ENCODE data around the gene DHH.
"Not testable (repeated sequence)": the region's sequence is repeated elsewhere in the genome, so short reads cannot be mapped to it uniquely, and the experiment has no call there.

DHH gene

GRCh38 chr12:49094160-49094974, at the start of gene DHH:
TSS of gene DHH (minus strand) at chr12:49094801. CDS start at chr12:49094512, 289 bp downstream.
- DNase-seq: no peak

GRCh38 chr12:49144384-49144783, 49.8 kb upstream of the DHH start:
- DNase-seq: no peak

- no peak for DNase-seq
Observed at GRCh38 chr12:49138999-49139398, 44.4 kb upstream of the DHH start.

- DNase-seq: no peak
Observed at GRCh38 chr12:49138587-49138986, 44.0 kb upstream of the DHH start.

- no peak for DNase-seq
Observed at GRCh38 chr12:49137476-49137875, 42.9 kb upstream of the DHH start.

GRCh38 chr12:49136997-49137396, 42.4 kb upstream of the DHH start:
- not testable (repeated sequence) for DNase-seq

GRCh38 chr12:49133590-49133989, 39.0 kb upstream of the DHH start:
- DNase-seq: no peak

- no peak for DNase-seq
Observed at GRCh38 chr12:49133014-49133413, 38.4 kb upstream of the DHH start.

GRCh38 chr12:49131894-49132461, 37.4 kb upstream of the DHH start:
- no peak for DNase-seq

- peak; percentile 93 for DNase-seq
Observed at GRCh38 chr12:49131051-49131893, 36.7 kb upstream of the DHH start, which contains the start of gene TUBA1B. TSS of gene TUBA1B (minus strand) at chr12:49131395. CDS start at chr12:49131300, 95 bp downstream.

- DNase-seq: peak; percentile 97
Observed at GRCh38 chr12:49130151-49131050, 35.8 kb upstream of the DHH start.

- no peak for DNase-seq
Observed at GRCh38 chr12:49129332-49130150, 34.9 kb upstream of the DHH start.

GRCh38 chr12:49127971-49128370, 33.4 kb upstream of the DHH start:
- not testable (repeated sequence) for DNase-seq

GRCh38 chr12:49126852-49127763, 32.5 kb upstream of the DHH start:
- DNase-seq: no peak

GRCh38 chr12:49121047-49121696, 26.6 kb upstream of the DHH start:
- no peak for DNase-seq

GRCh38 chr12:49111206-49111605, 16.6 kb upstream of the DHH start:
- DNase-seq: no peak

- DNase-seq: peak; percentile 98
Observed at GRCh38 chr12:49110464-49111155, 16.0 kb upstream of the DHH start, which contains the start of gene LMBR1L. TSS of gene LMBR1L (minus strand) at chr12:49110847. CDS start at chr12:49110555, 292 bp downstream.

- DNase-seq: peak; percentile 52
Observed at GRCh38 chr12:49109641-49110463, 15.3 kb upstream of the DHH start.
